ENCODE data around the gene ATXN2L. TPM values are rescaled to one million over a fixed set of nuclear protein-coding genes. Genes with fewer than 3 reads are reported as not detected.
A peak's percentile ranks its signal among the peaks of the same experiment; 100 is the strongest.
"Not testable (repeated sequence)": the region's sequence is repeated elsewhere in the genome, so short reads cannot be mapped to it uniquely, and the experiment has no call there.

The ATXN2L gene
- total RNA-seq, 2 donors from 2014 or later, result 246 to 339 TPM

DNA sequence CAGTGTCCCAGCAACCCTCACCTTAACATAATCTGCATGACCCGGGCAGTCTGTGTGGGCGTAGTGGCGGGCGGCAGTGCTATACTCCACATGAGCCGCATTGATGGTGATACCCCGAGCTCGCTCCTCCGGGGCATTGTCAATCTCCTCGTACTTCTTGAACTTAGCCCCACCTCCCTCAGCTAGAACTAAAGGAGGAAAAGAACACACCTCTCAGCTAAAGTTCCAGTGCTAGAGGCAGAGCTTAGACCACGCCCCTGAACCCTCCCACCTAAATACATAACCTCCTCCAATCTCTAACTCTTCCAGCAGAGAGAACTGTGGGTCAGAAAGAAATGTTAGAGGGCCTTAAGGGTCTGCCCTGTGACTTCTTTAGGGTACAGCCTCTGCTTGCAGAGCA is 22.5 kb downstream of the ATXN2L start:
- no peak for ATAC-seq (replicated peaks)
- no peaks in the 10 kb centered on the region for H3K9me3 Mint-ChIP-seq
- H3K27me3 Mint-ChIP-seq, result no peaks in the 10 kb centered on the region
- peak overlapping the region; percentile 98 for H3K27ac Mint-ChIP-seq
- H3K4me1 Mint-ChIP-seq, result peaks cover 14% of the 10 kb centered on the region
- peaks cover 57% of the 10 kb centered on the region for H3K36me3 Mint-ChIP-seq (ENCODE audit: low read depth)
- H3K4me3 Mint-ChIP-seq, result peak overlapping the region; percentile 94

DNA sequence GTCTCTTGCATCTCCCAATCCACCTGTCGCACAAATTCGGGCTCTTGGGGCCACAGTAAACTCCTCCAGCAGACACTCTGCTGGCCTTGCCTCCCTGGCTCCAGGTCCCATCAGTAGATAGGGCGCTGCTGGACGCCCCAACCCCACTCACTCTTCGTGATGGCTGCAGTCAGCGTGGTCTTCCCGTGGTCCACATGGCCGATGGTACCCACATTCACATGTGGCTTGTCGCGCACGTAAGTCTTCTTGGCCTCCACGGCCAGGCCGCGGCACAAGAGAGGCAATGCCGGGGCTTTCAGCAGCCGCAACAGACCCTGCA is 22.9 kb downstream of the ATXN2L start:
- no peaks in the 10 kb centered on the region for H3K27me3 Mint-ChIP-seq
- peak overlapping the region; percentile 98 for H3K27ac Mint-ChIP-seq
- peak; percentile 0 for ATAC-seq (replicated peaks)
- H3K36me3 Mint-ChIP-seq (ENCODE audit: low read depth), result peaks cover 57% of the 10 kb centered on the region
- peaks cover 14% of the 10 kb centered on the region for H3K4me1 Mint-ChIP-seq
- no peaks in the 10 kb centered on the region for H3K9me3 Mint-ChIP-seq
- peak overlapping the region; percentile 94 for H3K4me3 Mint-ChIP-seq

DNA sequence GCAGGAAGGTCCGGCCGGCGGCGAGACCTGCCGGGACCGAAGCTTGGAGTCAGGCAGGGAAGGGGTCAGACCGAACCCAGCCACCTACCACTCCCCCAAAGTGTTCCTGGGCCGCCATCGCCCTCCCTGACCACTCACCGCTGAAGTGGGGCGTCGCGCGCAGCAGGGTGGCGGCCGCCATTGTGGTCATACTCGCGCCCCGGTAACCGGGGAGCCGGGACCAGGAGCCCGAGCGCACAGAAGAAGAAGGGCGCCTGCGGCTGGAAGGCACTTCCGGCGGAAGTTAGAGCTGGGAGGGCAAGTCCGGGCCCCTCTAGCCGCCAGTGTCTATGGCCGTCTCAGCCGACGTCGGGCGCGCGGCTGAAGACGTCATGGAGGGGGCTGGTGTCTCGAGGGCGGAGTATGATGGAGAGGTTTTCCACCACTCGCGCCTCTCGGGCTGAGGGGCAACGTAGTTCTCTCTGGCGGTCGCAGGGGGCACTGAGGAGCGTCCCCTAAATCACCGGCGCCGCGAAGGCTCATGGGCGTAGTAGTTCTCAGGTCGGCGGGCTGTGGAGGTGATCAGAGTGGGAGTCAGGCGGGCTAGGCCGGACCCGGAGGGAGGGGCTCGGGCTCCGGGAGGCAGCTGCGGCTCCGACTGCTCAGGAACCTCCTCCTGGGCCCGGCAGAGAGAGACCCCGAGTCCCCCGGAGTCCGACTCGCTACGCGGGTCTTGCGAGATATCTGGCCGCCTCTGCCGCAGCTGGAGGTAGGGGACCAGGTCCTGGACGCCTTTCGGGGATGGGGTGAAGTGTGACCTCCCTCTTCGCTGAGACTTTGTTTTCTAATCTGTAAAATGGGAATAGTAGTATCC is 23.5 kb downstream of the ATXN2L start, which contains the start of gene TUFM:
TUFM (minus strand) TSS at position 269 of the 853 bp plus-strand sequence; CDS start at position 190, 79 bp downstream.
- peak within 1 kb of the TSS; percentile 94 for H3K4me3 Mint-ChIP-seq
- peak; percentile 97 for ATAC-seq (replicated peaks)
- H3K36me3 Mint-ChIP-seq (ENCODE audit: low read depth), result peaks cover 53% of the 10 kb centered on the region
- H3K27me3 Mint-ChIP-seq, result no peaks in the 10 kb centered on the region
- no peaks in the 10 kb centered on the region for H3K9me3 Mint-ChIP-seq
- peak within 1 kb of the TSS; percentile 98 for H3K27ac Mint-ChIP-seq
- H3K4me1 Mint-ChIP-seq, result peaks cover 14% of the 10 kb centered on the region

DNA sequence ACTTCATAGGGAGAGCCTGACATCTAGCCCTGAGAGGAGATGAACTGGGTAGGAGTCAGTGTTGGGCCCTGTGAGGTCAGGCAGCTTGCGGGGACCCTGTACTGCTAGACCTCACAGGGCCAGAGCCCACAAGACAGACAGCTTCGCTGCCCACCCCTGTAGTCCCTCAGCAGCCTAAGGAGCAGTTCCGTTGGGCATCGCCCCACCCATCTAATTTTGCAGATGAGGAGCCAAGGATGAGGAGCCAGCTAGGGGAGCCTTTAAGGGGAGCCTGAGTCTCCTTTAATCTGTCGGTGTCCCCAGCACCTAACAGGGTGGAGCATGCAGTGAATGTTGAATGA is 24.1 kb downstream of the ATXN2L start:
- Mint-ChIP-seq H3K4me1 (peaks cover 14% of the 10 kb centered on the region), H3K27me3 (no peaks in the 10 kb centered on the region), H3K9me3 (no peaks in the 10 kb centered on the region), H3K36me3 (ENCODE audit: low read depth) (peaks cover 47% of the 10 kb centered on the region), H3K27ac (peak overlapping the region; percentile 98), H3K4me3 (peak overlapping the region; percentile 94)
- peak; percentile 11 for ATAC-seq (replicated peaks)

DNA sequence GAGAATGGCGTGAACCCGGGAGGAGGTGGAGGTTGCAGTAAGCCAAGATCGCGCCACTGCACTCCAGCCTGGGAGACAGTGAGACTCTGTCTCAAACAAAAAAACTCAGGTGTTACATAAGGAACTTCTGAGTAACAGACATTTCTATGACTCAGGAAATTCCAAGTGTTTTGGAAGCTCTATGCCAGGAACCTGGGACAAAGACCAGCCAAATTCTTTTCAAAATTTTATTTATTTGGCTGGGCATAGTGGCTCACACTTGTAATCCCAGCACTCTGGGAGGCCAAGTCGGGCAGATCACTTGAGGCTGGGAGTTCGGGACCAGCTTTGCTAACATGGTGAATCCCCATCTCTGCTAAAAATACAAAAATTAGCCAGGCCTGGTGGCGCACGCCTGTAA is 35.6 kb downstream of the ATXN2L start:
- no peaks in the 10 kb centered on the region for H3K27me3 Mint-ChIP-seq
- peaks cover 7% of the 10 kb centered on the region for H3K36me3 Mint-ChIP-seq (ENCODE audit: low read depth)
- no peak overlapping the region for H3K4me3 Mint-ChIP-seq
- no peak for ATAC-seq (replicated peaks)
- no peak overlapping the region for H3K27ac Mint-ChIP-seq
- H3K9me3 Mint-ChIP-seq, result no peaks in the 10 kb centered on the region
- H3K4me1 Mint-ChIP-seq, result peaks cover 13% of the 10 kb centered on the region

DNA sequence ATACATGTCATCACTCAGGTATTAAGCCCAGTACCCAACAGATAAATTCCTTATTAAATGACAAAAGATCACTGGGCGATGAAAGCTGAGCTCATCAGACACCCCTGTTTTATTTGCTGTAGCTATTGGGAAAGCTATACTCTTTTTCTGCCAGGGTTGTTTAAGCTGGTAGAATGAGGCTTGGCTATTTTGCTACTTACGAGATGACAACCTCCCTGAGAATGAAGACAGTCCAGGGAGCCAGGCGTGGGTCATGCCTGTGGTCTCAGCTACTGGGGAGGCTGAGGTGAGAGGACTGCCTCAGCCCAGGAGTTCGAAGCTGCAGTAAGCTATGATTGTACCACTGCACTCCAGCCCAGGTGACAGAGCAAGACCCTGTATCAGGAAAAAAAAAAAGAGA is 36.5 kb downstream of the ATXN2L start:
- H3K36me3 Mint-ChIP-seq (ENCODE audit: low read depth), result peaks cover 9% of the 10 kb centered on the region
- peaks cover 13% of the 10 kb centered on the region for H3K4me1 Mint-ChIP-seq
- H3K4me3 Mint-ChIP-seq, result no peak overlapping the region
- H3K27me3 Mint-ChIP-seq, result no peaks in the 10 kb centered on the region
- ATAC-seq (replicated peaks), result no peak
- H3K27ac Mint-ChIP-seq, result peak overlapping the region; percentile 53
- H3K9me3 Mint-ChIP-seq, result no peaks in the 10 kb centered on the region

DNA sequence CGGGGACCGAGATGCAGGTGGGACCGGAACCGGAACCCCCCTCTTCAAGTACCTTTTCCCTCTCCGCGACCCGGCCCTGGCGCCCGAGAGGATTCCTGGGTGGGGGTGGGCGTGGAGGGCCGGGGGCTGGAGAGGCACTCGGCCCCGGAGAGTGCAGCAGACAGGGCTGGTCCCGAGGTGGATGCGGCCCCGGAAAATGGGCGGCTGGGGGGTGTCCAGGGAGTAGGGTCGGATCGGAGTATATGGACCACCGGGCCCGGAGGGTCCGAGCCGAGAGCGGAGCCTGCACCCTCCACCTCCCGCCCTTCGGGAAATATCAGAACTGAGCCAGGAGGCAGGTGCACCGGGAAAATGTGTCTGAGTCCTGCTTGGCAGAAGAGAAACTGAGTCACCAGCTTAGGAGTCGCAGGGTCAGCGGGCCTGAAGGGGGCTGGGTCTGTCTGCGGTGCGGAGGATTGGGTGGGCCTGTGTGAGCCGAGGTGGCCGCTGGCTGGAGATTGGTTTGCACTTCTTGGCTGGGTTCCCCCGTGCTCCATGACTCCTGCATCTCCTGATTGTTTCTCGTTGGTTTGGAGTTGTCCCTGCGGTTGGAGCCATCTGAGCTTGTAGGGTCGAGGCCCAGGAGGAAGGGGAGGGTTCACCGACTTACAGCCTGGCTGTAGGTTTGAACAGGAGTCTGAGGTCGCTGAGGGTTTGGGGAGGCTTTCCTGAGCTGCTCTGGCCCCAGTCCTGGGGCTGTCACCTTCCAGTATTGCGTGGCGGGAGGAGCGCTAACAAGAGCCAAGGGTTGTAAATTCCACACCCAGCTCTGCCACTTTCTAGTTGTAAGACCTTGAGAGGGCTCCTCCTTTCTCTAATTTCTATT is 41.4 kb downstream of the ATXN2L start:
- Mint-ChIP-seq H3K27ac (peak overlapping the region; percentile 92), H3K27me3 (no peaks in the 10 kb centered on the region), H3K4me1 (peaks cover 18% of the 10 kb centered on the region), H3K36me3 (ENCODE audit: low read depth) (peaks cover 38% of the 10 kb centered on the region), H3K9me3 (no peaks in the 10 kb centered on the region), H3K4me3 (peak overlapping the region; percentile 88)
- ATAC-seq (replicated peaks), result no peak

DNA sequence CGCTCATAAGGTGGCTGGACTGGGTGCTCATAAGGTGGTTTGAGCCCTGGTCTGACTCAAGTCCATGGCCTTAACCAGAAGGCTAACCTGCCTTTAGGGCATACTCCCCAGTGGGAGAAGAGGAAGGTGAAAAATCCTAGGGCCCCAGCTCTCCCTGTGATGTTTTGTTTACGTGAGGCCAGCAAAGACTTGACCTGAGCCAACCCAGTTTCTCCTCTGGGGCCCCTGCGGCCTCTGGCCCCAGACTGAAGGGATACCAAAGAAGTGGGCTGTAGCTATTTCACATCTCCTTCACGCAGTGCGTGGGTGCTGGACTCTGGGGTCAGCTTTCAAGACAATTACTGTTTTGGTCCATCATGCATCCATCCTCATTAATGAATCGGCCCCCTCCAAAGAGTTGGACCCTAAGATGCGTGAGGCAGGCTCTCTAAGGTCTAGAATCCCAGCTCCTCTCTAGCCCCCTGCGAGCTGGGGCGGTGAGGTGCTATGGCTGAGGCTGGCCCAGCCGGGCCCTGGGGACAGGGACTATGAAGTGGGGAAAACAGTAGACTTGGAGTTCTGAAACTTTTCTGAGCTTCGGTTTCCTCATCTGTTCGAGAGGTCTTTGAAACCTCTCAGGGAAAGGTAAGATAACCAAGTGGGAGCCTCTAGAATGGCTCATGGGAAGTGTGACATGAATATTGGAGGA is 42.3 kb downstream of the ATXN2L start:
- H3K9me3 Mint-ChIP-seq, result no peaks in the 10 kb centered on the region
- H3K27me3 Mint-ChIP-seq, result no peaks in the 10 kb centered on the region
- H3K27ac Mint-ChIP-seq, result peak overlapping the region; percentile 92
- H3K36me3 Mint-ChIP-seq (ENCODE audit: low read depth), result peaks cover 48% of the 10 kb centered on the region
- no peak for ATAC-seq (replicated peaks)
- H3K4me1 Mint-ChIP-seq, result peaks cover 13% of the 10 kb centered on the region
- H3K4me3 Mint-ChIP-seq, result peak overlapping the region; percentile 88

DNA sequence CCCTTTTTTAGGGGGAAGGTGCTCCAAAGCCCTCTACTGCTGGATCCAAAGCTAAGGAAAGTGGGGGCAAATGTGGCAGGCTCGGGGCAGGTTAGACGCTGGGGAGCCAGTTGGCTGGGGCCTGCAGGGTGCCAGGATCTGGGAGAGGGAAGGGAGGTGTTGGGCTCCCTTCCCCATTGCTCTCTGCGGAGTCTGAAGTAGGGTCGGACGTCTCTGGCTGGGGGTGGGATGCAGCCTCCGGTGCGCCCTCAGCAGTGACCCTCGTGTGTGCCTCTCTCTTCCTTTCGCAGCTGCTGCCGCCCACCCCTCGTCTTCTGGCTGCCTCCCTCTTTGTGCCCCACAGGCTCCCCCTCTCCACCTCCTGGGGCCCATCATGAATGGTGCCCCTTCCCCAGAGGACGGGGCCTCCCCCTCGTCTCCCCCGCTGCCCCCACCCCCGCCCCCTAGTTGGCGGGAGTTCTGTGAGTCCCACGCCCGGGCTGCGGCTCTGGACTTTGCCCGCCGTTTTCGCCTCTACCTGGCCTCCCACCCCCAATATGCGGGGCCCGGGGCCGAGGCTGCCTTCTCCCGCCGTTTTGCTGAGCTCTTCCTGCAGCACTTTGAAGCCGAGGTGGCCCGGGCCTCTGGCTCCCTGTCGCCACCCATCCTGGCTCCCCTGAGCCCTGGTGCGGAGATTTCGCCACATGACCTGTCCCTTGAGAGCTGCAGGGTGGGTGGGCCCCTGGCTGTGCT is 43.1 kb downstream of the ATXN2L start:
- Mint-ChIP-seq H3K27me3 (no peaks in the 10 kb centered on the region), H3K27ac (peak overlapping the region; percentile 54)

DNA sequence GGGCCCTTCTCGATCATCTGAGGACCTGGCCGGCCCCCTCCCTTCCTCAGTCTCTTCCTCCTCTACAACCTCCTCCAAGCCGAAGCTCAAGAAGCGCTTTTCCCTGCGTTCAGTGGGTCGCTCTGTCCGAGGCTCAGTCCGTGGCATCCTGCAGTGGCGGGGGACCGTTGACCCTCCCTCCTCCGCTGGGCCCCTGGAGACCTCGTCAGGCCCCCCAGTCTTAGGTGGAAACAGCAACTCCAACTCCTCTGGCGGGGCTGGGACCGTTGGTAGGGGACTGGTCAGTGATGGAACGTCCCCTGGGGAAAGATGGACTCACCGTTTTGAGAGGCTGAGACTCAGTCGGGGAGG is 43.6 kb downstream of the ATXN2L start:
- Mint-ChIP-seq H3K27me3 (no peaks in the 10 kb centered on the region), H3K4me1 (peaks cover 12% of the 10 kb centered on the region), H3K36me3 (ENCODE audit: low read depth) (peaks cover 59% of the 10 kb centered on the region), H3K27ac (no peak overlapping the region), H3K4me3 (no peak overlapping the region), H3K9me3 (no peaks in the 10 kb centered on the region)
- ATAC-seq (replicated peaks), result no peak

More for the DNA sequence above, 43.1 kb downstream of the ATXN2L start:
- Mint-ChIP-seq H3K4me3 (no peak overlapping the region), H3K36me3 (ENCODE audit: low read depth) (peaks cover 55% of the 10 kb centered on the region), H3K4me1 (peaks cover 12% of the 10 kb centered on the region), H3K9me3 (no peaks in the 10 kb centered on the region)
- ATAC-seq (replicated peaks), result no peak

DNA sequence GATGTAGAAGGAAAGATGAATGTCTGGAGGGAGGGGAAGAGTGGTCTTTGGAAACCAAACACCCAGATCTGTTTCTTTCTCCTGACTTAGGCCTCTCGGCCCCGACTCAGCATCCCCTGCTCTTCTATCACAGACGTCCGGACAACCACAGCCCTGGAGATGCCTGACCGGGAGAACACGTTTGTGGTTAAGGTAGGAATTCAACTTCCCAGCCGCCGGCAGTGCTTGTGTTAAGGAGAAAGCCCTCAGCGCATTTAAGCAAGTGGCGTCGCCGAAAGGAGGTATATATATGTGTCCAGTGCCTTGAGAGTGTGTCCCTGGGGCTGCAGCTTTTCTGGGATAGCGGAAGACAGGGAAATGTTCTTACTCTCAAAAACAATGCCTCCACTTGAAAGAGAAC is 44.4 kb downstream of the ATXN2L start:
- Mint-ChIP-seq H3K9me3 (no peaks in the 10 kb centered on the region), H3K4me3 (no peak overlapping the region), H3K36me3 (ENCODE audit: low read depth) (peaks cover 59% of the 10 kb centered on the region), H3K27ac (no peak overlapping the region), H3K27me3 (no peaks in the 10 kb centered on the region), H3K4me1 (peaks cover 9% of the 10 kb centered on the region)
- no peak for ATAC-seq (replicated peaks)

DNA sequence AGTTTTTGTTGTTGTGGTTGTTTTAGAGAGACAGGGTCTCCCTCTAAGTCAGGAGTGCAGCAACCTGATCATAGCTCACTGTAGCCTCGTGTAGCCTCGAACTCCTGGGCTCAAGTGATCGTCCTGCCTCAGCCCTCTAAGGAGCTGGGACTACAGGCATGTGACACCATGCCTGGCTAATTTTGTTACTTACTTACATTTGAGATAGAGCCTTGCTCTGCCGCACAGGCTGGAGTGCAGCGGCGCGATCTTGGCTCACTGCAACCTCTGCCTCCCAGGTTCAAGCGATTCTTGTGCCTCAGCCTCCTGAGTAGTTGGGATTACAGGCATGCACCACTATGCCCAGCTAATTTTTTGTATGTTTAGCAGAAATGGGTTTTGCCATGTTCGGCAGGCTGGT is 44.8 kb downstream of the ATXN2L start:
- H3K4me1 Mint-ChIP-seq; H3K9me3 Mint-ChIP-seq; H3K4me3 Mint-ChIP-seq; H3K27ac Mint-ChIP-seq; ATAC-seq (replicated peaks); H3K27me3 Mint-ChIP-seq: not testable (repeated sequence)
- H3K36me3 Mint-ChIP-seq (ENCODE audit: low read depth), result peaks cover 63% of the 10 kb centered on the region

DNA sequence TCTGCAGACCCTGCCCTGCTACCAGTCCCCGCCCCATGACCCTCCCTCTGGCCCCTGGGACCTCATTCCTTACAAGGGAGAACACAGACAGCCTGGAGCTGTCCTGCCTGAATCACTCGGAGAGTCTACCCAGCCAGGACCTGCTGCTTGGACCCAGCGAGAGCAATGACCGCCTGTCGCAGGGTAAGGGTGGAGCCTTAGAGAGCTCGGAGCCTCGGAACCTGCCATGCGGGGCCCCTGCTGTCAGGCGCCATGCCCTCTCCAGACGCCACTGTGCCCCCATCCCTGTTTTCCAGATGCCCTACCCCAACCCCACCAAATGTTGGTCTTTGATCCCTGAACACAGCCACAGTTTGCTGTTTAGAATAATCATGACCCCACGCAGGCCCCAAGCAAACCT is 46.4 kb downstream of the ATXN2L start:
- Mint-ChIP-seq H3K4me1 (peaks cover 9% of the 10 kb centered on the region), H3K27me3 (no peaks in the 10 kb centered on the region), H3K36me3 (ENCODE audit: low read depth) (peaks cover 65% of the 10 kb centered on the region), H3K27ac (no peak overlapping the region), H3K4me3 (no peak overlapping the region), H3K9me3 (no peaks in the 10 kb centered on the region)
- no peak for ATAC-seq (replicated peaks)

DNA sequence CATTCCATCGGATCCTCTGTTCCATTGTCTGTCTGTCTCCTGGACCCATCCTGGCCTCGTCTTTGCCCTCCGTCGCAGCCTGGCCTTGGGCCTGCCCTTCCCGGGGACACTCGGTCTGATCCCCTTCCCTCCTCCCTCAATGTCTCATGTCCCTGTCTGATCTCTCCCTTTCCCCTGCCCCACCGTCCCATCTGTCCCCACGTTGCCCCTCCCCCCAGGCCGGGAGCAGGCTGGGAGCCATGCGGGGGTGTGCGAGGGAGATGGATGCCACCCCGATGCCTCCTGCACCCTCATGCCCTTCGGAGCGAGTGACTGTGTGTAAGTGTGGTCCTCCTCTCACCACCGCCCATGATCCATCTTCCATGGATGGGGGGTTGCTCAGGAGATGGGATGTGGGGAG is 50.2 kb downstream of the ATXN2L start:
- Mint-ChIP-seq H3K27ac (no peak overlapping the region), H3K4me3 (no peak overlapping the region), H3K36me3 (ENCODE audit: low read depth) (peaks cover 44% of the 10 kb centered on the region), H3K4me1 (peaks cover 4% of the 10 kb centered on the region), H3K9me3 (no peaks in the 10 kb centered on the region), H3K27me3 (no peaks in the 10 kb centered on the region)
- ATAC-seq (replicated peaks), result no peak
